Panc1 (cell line): ENCODE results near the gene SDK2.

Experiments
- POLR2AphosphoS5 ChIP-seq: IDR thresholded peaks from 2 replicates; pipeline ENCODE4 v1.6.1; 2012; ENCODE audit warnings: mild to moderate bottlenecking, low read depth, low read length, moderate library complexity
- SIN3A ChIP-seq: IDR thresholded peaks from 2 replicates; pipeline ENCODE4 v1.6.1; 2012; ENCODE audit warnings: low read depth, mild to moderate bottlenecking, low read length, moderate library complexity, borderline replicate concordance; ENCODE audit not compliant: insufficient read depth
- TCF7L2 ChIP-seq: IDR thresholded peaks from 2 replicates; pipeline ENCODE4 v1.6.1; 2011; ENCODE audit warnings: mild to moderate bottlenecking, low read depth, low read length, inconsistent platforms
- TF ChIP-seq, protein P1 (sequence below): fragments of 450-650 bp; IDR thresholded peaks from 2 replicates; pipeline ENCODE4 v1.5.1; 2017; ENCODE audit warnings: mild to moderate bottlenecking
- TF ChIP-seq, protein P2 (sequence below), 2 experiments: IDR thresholded peaks; 2 replicates each; pipeline ENCODE4 v1.6.1; 2011 to 2012; ENCODE audit warnings: low read depth in 2 of 2, control low read depth in 1 of 2, low read length in 1 of 2, mild to moderate bottlenecking in 1 of 2, moderate library complexity in 1 of 2; ENCODE audit not compliant: insufficient read depth in 1 of 2

DNA sequence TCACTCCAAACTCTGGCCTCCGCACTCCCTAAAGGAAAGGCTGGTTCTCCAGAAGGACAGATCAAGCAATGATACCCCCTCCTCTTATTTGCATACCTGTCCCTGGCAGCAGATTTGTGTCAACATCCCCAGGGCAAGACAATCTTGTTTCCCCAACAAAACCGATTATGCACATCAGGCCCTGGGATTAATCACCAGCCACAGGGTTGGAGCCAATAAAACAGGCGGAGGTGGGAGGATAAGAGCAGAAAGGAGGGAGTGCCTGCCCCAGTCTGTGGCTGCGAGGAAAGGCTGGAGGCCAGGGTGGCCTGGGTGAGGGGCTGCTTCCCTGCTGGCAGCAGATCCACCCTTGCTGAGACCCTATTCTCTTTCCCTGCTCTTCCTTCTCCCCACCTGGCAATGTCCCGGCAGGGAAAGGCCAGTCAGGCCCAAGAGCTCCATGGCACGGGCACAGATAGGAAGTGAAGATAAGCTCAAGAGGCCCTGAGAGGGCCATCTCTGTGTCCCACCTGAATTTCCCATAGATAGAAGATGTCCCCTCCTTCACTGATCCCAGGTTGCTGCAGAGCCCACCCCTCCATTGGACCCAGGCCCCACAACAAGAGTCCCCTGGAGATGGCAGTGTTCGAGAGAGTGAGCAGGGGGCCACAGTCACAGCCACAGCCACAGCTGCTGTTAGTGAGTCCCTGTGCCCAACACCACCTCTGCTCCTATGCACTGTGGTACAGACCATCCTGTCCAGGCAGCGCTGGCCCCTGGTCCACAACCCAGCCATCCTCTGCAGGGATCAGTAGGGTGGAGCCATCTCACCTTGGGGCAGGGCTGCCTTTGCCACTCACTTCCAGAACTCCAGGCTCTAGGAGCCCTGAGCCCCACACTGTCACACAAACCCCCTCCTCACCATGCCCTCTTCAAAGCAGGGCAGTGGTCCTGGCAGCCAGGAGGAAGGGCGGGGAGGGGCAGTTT lies 137.5 kb downstream of the SDK2 start:
- TF ChIP-seq POLR2AphosphoS5 (no peak), SIN3A (no peak), TCF7L2 (no peak)
- TF ChIP-seq, protein P1, sequence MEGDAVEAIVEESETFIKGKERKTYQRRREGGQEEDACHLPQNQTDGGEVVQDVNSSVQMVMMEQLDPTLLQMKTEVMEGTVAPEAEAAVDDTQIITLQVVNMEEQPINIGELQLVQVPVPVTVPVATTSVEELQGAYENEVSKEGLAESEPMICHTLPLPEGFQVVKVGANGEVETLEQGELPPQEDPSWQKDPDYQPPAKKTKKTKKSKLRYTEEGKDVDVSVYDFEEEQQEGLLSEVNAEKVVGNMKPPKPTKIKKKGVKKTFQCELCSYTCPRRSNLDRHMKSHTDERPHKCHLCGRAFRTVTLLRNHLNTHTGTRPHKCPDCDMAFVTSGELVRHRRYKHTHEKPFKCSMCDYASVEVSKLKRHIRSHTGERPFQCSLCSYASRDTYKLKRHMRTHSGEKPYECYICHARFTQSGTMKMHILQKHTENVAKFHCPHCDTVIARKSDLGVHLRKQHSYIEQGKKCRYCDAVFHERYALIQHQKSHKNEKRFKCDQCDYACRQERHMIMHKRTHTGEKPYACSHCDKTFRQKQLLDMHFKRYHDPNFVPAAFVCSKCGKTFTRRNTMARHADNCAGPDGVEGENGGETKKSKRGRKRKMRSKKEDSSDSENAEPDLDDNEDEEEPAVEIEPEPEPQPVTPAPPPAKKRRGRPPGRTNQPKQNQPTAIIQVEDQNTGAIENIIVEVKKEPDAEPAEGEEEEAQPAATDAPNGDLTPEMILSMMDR, result no peak
- TF ChIP-seq, protein P2, sequence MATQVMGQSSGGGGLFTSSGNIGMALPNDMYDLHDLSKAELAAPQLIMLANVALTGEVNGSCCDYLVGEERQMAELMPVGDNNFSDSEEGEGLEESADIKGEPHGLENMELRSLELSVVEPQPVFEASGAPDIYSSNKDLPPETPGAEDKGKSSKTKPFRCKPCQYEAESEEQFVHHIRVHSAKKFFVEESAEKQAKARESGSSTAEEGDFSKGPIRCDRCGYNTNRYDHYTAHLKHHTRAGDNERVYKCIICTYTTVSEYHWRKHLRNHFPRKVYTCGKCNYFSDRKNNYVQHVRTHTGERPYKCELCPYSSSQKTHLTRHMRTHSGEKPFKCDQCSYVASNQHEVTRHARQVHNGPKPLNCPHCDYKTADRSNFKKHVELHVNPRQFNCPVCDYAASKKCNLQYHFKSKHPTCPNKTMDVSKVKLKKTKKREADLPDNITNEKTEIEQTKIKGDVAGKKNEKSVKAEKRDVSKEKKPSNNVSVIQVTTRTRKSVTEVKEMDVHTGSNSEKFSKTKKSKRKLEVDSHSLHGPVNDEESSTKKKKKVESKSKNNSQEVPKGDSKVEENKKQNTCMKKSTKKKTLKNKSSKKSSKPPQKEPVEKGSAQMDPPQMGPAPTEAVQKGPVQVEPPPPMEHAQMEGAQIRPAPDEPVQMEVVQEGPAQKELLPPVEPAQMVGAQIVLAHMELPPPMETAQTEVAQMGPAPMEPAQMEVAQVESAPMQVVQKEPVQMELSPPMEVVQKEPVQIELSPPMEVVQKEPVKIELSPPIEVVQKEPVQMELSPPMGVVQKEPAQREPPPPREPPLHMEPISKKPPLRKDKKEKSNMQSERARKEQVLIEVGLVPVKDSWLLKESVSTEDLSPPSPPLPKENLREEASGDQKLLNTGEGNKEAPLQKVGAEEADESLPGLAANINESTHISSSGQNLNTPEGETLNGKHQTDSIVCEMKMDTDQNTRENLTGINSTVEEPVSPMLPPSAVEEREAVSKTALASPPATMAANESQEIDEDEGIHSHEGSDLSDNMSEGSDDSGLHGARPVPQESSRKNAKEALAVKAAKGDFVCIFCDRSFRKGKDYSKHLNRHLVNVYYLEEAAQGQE (IDR thresholded peaks at IDR 0.05; ENCODE audit: insufficient read depth in 1 of 2, low read depth in 2 of 2, low read length in 1 of 2), result no peak
